Mesenchymal stem cell (in vitro differentiated cells and primary cell): Measurements from ENCODE around the gene NAPG. TPM values are rescaled to one million over a fixed set of nuclear protein-coding genes. Genes with fewer than 3 reads are reported as not detected.

Experiments
- DNase-seq: peaks from one replicate; pipeline ENCODE4 v3.0.0-alpha.2; 2013
- H2AFZ ChIP-seq: one replicate; pipeline ENCODE4 v1.6.1; 2013; ENCODE audit warnings: low read depth, mild to moderate bottlenecking, control low read depth, inconsistent platforms, low read length, moderate library complexity
- H2AK5ac ChIP-seq: 2 replicates; pipeline ENCODE4 v1.6.1; 2013; ENCODE audit warnings: low read length, moderate library complexity, mild to moderate bottlenecking, inconsistent platforms; ENCODE audit not compliant: severe bottlenecking
- H2BK120ac ChIP-seq: one replicate; pipeline ENCODE4 v1.6.1; 2013; ENCODE audit warnings: low read depth, mild to moderate bottlenecking, inconsistent platforms, low read length, moderate library complexity
- H2BK12ac ChIP-seq, 2 experiments: one replicate each; pipeline ENCODE4 v1.6.1; 2013; ENCODE audit warnings: inconsistent platforms in 2 of 2, low read length in 2 of 2, mild to moderate bottlenecking in 2 of 2, moderate library complexity in 2 of 2, control low read depth in 1 of 2
- H2BK15ac ChIP-seq: one replicate; pipeline ENCODE4 v1.6.1; 2013; ENCODE audit warnings: mild to moderate bottlenecking, low read depth, inconsistent platforms; ENCODE audit not compliant: poor library complexity, severe bottlenecking
- H2BK5ac ChIP-seq: 2 replicates; pipeline ENCODE4 v1.6.1; 2013; ENCODE audit warnings: low read depth, mild to moderate bottlenecking, low read length, control low read depth, inconsistent platforms; ENCODE audit not compliant: poor library complexity, severe bottlenecking
- H3K14ac ChIP-seq, 2 experiments: one replicate each; pipeline ENCODE4 v1.6.1; 2013; ENCODE audit warnings: inconsistent platforms in 2 of 2, low read length in 2 of 2, control low read depth in 1 of 2, mild to moderate bottlenecking in 1 of 2, moderate library complexity in 1 of 2
- H3K18ac ChIP-seq, 2 experiments: one replicate each; pipeline ENCODE4 v1.6.1; 2013; ENCODE audit warnings: inconsistent platforms in 2 of 2, low read length in 2 of 2, control low read depth in 1 of 2, low read depth in 1 of 2, mild to moderate bottlenecking in 1 of 2
- H3K23ac ChIP-seq, 2 experiments: one replicate each; pipeline ENCODE4 v1.6.1; 2013; ENCODE audit warnings: inconsistent platforms in 2 of 2, low read length in 2 of 2, mild to moderate bottlenecking in 2 of 2, moderate library complexity in 2 of 2, control low read depth in 1 of 2
- H3K27ac ChIP-seq: 2 replicates; pipeline ENCODE4 v1.5.1; 2013; ENCODE audit warnings: mild to moderate bottlenecking, moderate library complexity, low read length, control low read depth, inconsistent platforms; ENCODE audit not compliant: poor library complexity, severe bottlenecking
- H3K27me3 ChIP-seq, 2 experiments: 2 replicates each; pipeline versions ENCODE4 v1.6.1 to v1.7.0; 2013; ENCODE audit warnings: low read length in 2 of 2, mild to moderate bottlenecking in 2 of 2, moderate library complexity in 2 of 2, control low read depth in 1 of 2, inconsistent platforms in 1 of 2; ENCODE audit not compliant: control insufficient read depth in 1 of 2, insufficient read depth in 1 of 2
- H3K36me3 ChIP-seq, 2 experiments: 2 replicates each; pipeline versions ENCODE4 v1.6.1 to v1.7.0; 2013; ENCODE audit warnings: low read length in 2 of 2, control low read depth in 1 of 2, inconsistent platforms in 1 of 2, low read depth in 1 of 2, mild to moderate bottlenecking in 1 of 2; ENCODE audit not compliant: insufficient read depth in 2 of 2, control insufficient read depth in 1 of 2
- H3K4ac ChIP-seq, 2 experiments: one replicate each; pipeline ENCODE4 v1.6.1; 2013; ENCODE audit warnings: inconsistent platforms in 2 of 2, low read length in 2 of 2, mild to moderate bottlenecking in 2 of 2, moderate library complexity in 2 of 2, control low read depth in 1 of 2, low read depth in 1 of 2
- H3K4me1 ChIP-seq: 2 replicates; pipeline ENCODE4 v1.6.1; 2013; ENCODE audit warnings: low read depth, low read length, control low read depth; ENCODE audit not compliant: control insufficient read depth, insufficient read depth
- H3K4me2 ChIP-seq: 2 replicates; pipeline ENCODE4 v1.6.1; 2013; ENCODE audit warnings: low read length, mild to moderate bottlenecking, inconsistent platforms; ENCODE audit not compliant: poor library complexity, severe bottlenecking
- H3K4me3 ChIP-seq, 2 experiments: 2 replicates each; pipeline versions ENCODE4 v1.5.1 to v1.7.0; 2013; ENCODE audit warnings: low read length in 2 of 2, mild to moderate bottlenecking in 2 of 2, control low read depth in 1 of 2, low read depth in 1 of 2; ENCODE audit not compliant: insufficient read depth in 1 of 2
- H3K79me1 ChIP-seq: replicated peaks from 2 replicates; pipeline ENCODE4 v1.6.1; 2013; ENCODE audit warnings: mild to moderate bottlenecking, control low read depth, low read length, inconsistent platforms; ENCODE audit not compliant: poor library complexity, severe bottlenecking
- H3K9ac ChIP-seq: 2 replicates; pipeline ENCODE4 v1.7.0; 2013; ENCODE audit warnings: mild to moderate bottlenecking, low read length, moderate library complexity
- H3K9me3 ChIP-seq: 2 replicates; pipeline ENCODE4 v1.7.0; 2013; ENCODE audit warnings: mild to moderate bottlenecking, low read length; ENCODE audit not compliant: control insufficient read depth
- H4K8ac ChIP-seq: one replicate; pipeline ENCODE4 v1.6.1; 2013; ENCODE audit warnings: inconsistent platforms, mild to moderate bottlenecking, low read length, moderate library complexity
- H4K91ac ChIP-seq: one replicate; pipeline ENCODE4 v1.6.1; 2013; ENCODE audit warnings: mild to moderate bottlenecking, low read length, inconsistent platforms
- WGBS: methylation state at CpG from one replicate; pipeline ENCODE4 v1.1.7; 2013; ENCODE audit warnings: mixed read lengths; 5-methylcytosine and 5-hydroxymethylcytosine counted together
- polyA plus RNA-seq, 2 experiments: library from polyadenylated mRNA; stranded (reverse); fragments of 200-250 nt; gene quantifications; one replicate each; pipeline ENCODE4 v1.2.3, GENCODE V29; 2013

Gene NAPG
- polyA plus RNA-seq (2013, experiment 1 of 2) = 21.3 TPM
- 21.5 TPM for polyA plus RNA-seq (2013, experiment 2 of 2)

GRCh38 chr18:10525697-10526560 is at the start of gene NAPG:
NAPG (plus strand) TSS chr18:10526027; CDS start chr18:10526103, 76 bp downstream.
- Histone ChIP-seq H3K4me2 (peak within 1 kb of the TSS; percentile 76), H3K9me3 (no peaks in the 10 kb centered on the region), H2BK15ac (peak within 1 kb of the TSS; percentile 87), H2AK5ac (no peak within 1 kb of the TSS), H2BK5ac (peak within 1 kb of the TSS; percentile 78), H3K4ac (peak within 1 kb of the TSS in 1 of 2 experiments; percentile 74), H2BK120ac (peak within 1 kb of the TSS; percentile 90), H3K18ac (peak within 1 kb of the TSS; percentile 73 to 85), H3K14ac (peak within 1 kb of the TSS; percentile 25 to 86), H3K36me3 (no peaks in the 10 kb centered on the region), H3K4me1 (peaks cover 9% of the 10 kb centered on the region), H4K8ac (peak within 1 kb of the TSS; percentile 59), H3K4me3 (peak within 1 kb of the TSS; percentile 80 to 91), H3K23ac (peak within 1 kb of the TSS; percentile 37 to 47), H4K91ac (peak within 1 kb of the TSS; percentile 86), H3K27me3 (no peaks in the 10 kb centered on the region), H3K79me1 (no peaks in the 10 kb centered on the region), H2AFZ (peak within 1 kb of the TSS; percentile 43), H3K27ac (peak within 1 kb of the TSS; percentile 95), H3K9ac (peak within 1 kb of the TSS; percentile 92), H2BK12ac (no peak within 1 kb of the TSS)
- whole genome bisulfite sequencing = under 1% methylated on average over 65 of the region's 68 CpGs
- DNase-seq = peak; percentile 95

GRCh38 chr18:10476338-10476791 is 49.5 kb upstream of the NAPG start:
- H2BK12ac ChIP-seq = no peak overlapping the region
- peaks cover 9 to 44% of the 10 kb centered on the region in 2 experiments for H3K27me3 ChIP-seq
- H3K79me1 ChIP-seq = no peaks in the 10 kb centered on the region
- no peak overlapping the region for H3K27ac ChIP-seq
- no peak overlapping the region for H2BK5ac ChIP-seq
- peaks cover 0 to 4% of the 10 kb centered on the region in 2 experiments for H3K36me3 ChIP-seq
- H3K9ac ChIP-seq = no peak overlapping the region
- WGBS = 55% methylated on average over 9 of the region's 9 CpGs
- no peak overlapping the region for H3K23ac ChIP-seq
- no peak overlapping the region for H2AK5ac ChIP-seq
- no peak overlapping the region for H3K4me2 ChIP-seq
- no peak overlapping the region for H2BK15ac ChIP-seq
- no peaks in the 10 kb centered on the region for H3K9me3 ChIP-seq
- peak; percentile 21 for DNase-seq
- H4K8ac ChIP-seq = no peak overlapping the region
- H2AFZ ChIP-seq = no peak overlapping the region
- no peak overlapping the region for H3K18ac ChIP-seq
- no peak overlapping the region for H3K4ac ChIP-seq
- no peak overlapping the region for H3K14ac ChIP-seq
- no peak overlapping the region for H3K4me3 ChIP-seq
- no peak overlapping the region for H4K91ac ChIP-seq
- H2BK120ac ChIP-seq = no peak overlapping the region
- peaks cover 2% of the 10 kb centered on the region for H3K4me1 ChIP-seq

GRCh38 chr18:10477121-10477862 is 48.5 kb upstream of the NAPG start:
- Histone ChIP-seq H3K9me3 (no peaks in the 10 kb centered on the region), H2BK120ac (no peak overlapping the region), H2BK12ac (no peak overlapping the region), H3K14ac (no peak overlapping the region), H3K4me2 (no peak overlapping the region), H2AK5ac (no peak overlapping the region), H4K91ac (no peak overlapping the region), H3K4me1 (peaks cover 2% of the 10 kb centered on the region), H4K8ac (no peak overlapping the region), H3K27me3 (peaks cover 9 to 45% of the 10 kb centered on the region in 2 experiments), H3K79me1 (no peaks in the 10 kb centered on the region), H3K36me3 (peaks cover 0 to 4% of the 10 kb centered on the region in 2 experiments), H3K23ac (no peak overlapping the region), H3K4me3 (no peak overlapping the region), H3K9ac (no peak overlapping the region), H2AFZ (no peak overlapping the region), H3K27ac (no peak overlapping the region), H3K4ac (no peak overlapping the region), H2BK15ac (no peak overlapping the region), H3K18ac (no peak overlapping the region), H2BK5ac (no peak overlapping the region)
- WGBS = 26% methylated on average over 2 of the region's 3 CpGs
- no peak for DNase-seq

GRCh38 chr18:10477863-10478260 is 48.0 kb upstream of the NAPG start:
- H3K36me3 ChIP-seq = peaks cover 0 to 4% of the 10 kb centered on the region in 2 experiments
- H3K23ac ChIP-seq = peak overlapping the region in 1 of 2 experiments; percentile 89
- H2AK5ac ChIP-seq = no peak overlapping the region
- peak overlapping the region in 1 of 2 experiments; percentile 26 for H3K4me3 ChIP-seq
- H2AFZ ChIP-seq = no peak overlapping the region
- no peaks in the 10 kb centered on the region for H3K9me3 ChIP-seq
- H4K91ac ChIP-seq = no peak overlapping the region
- no peak overlapping the region for H2BK120ac ChIP-seq
- H3K4me1 ChIP-seq = peaks cover 2% of the 10 kb centered on the region
- no peak overlapping the region for H3K27ac ChIP-seq
- peak overlapping the region; percentile 40 for H2BK15ac ChIP-seq
- peak overlapping the region in 1 of 2 experiments; percentile 71 for H2BK12ac ChIP-seq
- no peak overlapping the region for H4K8ac ChIP-seq
- no peak overlapping the region for H3K9ac ChIP-seq
- no peak overlapping the region for H3K4me2 ChIP-seq
- H3K14ac ChIP-seq = peak overlapping the region in 1 of 2 experiments; percentile 75
- H2BK5ac ChIP-seq = no peak overlapping the region
- no peaks in the 10 kb centered on the region for H3K79me1 ChIP-seq
- peak overlapping the region in 1 of 2 experiments; percentile 62 for H3K18ac ChIP-seq
- H3K4ac ChIP-seq = no peak overlapping the region
- H3K27me3 ChIP-seq = peaks cover 9 to 49% of the 10 kb centered on the region in 2 experiments
- DNase-seq = no peak
- WGBS = 72% methylated on average over 1 of the region's 2 CpGs
